Measurements from ENCODE around the gene ARHGAP44. TPM values are rescaled to one million over a fixed set of nuclear protein-coding genes. Genes with fewer than 3 reads are reported as not detected.

ARHGAP44 gene
- total and polyA plus RNA-seq, 7 experiments from 2014 or later = 0.09 TPM; not detected in 5

DNA sequence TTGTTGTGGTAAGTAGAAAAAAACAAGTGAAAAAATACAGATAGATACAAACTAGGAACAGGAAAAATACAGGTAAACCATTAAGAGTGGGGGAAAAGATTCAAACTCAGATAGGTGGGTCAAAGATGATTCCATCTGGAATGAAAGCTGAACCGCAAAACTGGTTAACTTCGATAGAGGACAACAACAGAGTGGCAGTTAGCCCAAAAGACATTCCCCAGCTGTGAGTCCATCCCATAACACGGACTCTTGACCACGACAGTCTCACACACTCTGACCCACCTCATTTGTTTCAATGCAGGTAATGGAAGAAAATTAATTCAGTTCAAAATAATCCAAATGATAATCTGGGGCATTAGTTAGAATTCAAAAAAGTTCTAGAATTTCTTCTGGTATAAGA lies 215.0 kb downstream of the ARHGAP44 start:
- intact Hi-C loops (cut with micrococcal nuclease) = loop anchor here in 1 of 2 donors (5.0 kb wide), 1 partner anchor 822 kb away; no protein-coding TSS in a partner anchor

GRCh38 chr17:13005530-13005929 lies 216.2 kb downstream of the ARHGAP44 start:
- H3K9me3 ChIP-seq (ENCODE audit: control insufficient read depth in 2 of 3, low read length in 3 of 3) = no peaks in the 10 kb centered on the region
- peaks cover 2 to 83% (median 25%) of the 10 kb centered on the region in 3 experiments for H3K36me3 ChIP-seq (ENCODE audit: control insufficient read depth in 2 of 3, insufficient read depth in 3 of 3, low read length in 3 of 3)
- Mint-ChIP-seq H3K4me1 (peaks cover 0 to 13% (median 5%) of the 10 kb centered on the region in 7 donors), H3K9me3 (peaks cover 0 to 2% (median 0%) of the 10 kb centered on the region in 11 donors), H3K36me3 (peaks cover 6 to 29% (median 11%) of the 10 kb centered on the region in 5 donors), H3K4me3 (no peak overlapping the region), H3K27ac (peak overlapping the region in 2 of 9 donors; percentile 66 to 75), H3K27me3 (no peaks in the 10 kb centered on the region)
- no peak overlapping the region for H3K4me3 ChIP-seq (ENCODE audit: low read length)
- no peaks in the 10 kb centered on the region for H3K27me3 ChIP-seq (ENCODE audit: control insufficient read depth in 2 of 2, insufficient read depth in 2 of 2, low read length in 2 of 2)
- DNase-seq (no peak), ATAC-seq (no peak)
- no peaks in the 10 kb centered on the region for H3K4me1 ChIP-seq (ENCODE audit: control insufficient read depth in 2 of 2, insufficient read depth in 2 of 2, low read length in 2 of 2)
- intact Hi-C loops (cut with micrococcal nuclease) = no loop called here
- CTCF ChIA-PET = no interaction called here
- POLR2A ChIA-PET = no interaction called here
- H3K27ac ChIP-seq (ENCODE audit: low read depth, low read length) = no peak overlapping the region

More for the DNA sequence above, 215.0 kb downstream of the ARHGAP44 start:
- DNase-seq = no peak
- Mint-ChIP-seq H3K36me3 (peaks cover 4 to 30% (median 9%) of the 10 kb centered on the region in 5 donors), H3K9me3 (peaks cover 0 to 2% (median 0%) of the 10 kb centered on the region in 11 donors), H3K27me3 (no peaks in the 10 kb centered on the region), H3K4me3 (no peak overlapping the region), H3K4me1 (peaks cover 0 to 11% (median 5%) of the 10 kb centered on the region in 7 donors), H3K27ac (peak overlapping the region in 2 of 9 donors; percentile 10 to 55)
- POLR2A ChIA-PET = interaction anchor here (1.2 kb wide), 1 partner anchor 14 kb away, joined by 4 read pairs; the partner anchor contains the start of gene ELAC2
- no peaks in the 10 kb centered on the region for H3K4me1 ChIP-seq (ENCODE audit: control insufficient read depth in 2 of 2, insufficient read depth in 2 of 2, low read length in 2 of 2)
- no peak for ATAC-seq
- no peak overlapping the region for H3K27ac ChIP-seq (ENCODE audit: low read depth, low read length)
- H3K9me3 ChIP-seq (ENCODE audit: control insufficient read depth in 2 of 3, low read length in 3 of 3) = no peaks in the 10 kb centered on the region
- no peaks in the 10 kb centered on the region for H3K27me3 ChIP-seq (ENCODE audit: control insufficient read depth in 2 of 2, insufficient read depth in 2 of 2, low read length in 2 of 2)
- peaks cover 4 to 83% (median 27%) of the 10 kb centered on the region in 3 experiments for H3K36me3 ChIP-seq (ENCODE audit: control insufficient read depth in 2 of 3, insufficient read depth in 3 of 3, low read length in 3 of 3)
- CTCF ChIA-PET = interaction anchor here (1.8 to 3.9 kb wide), 2 partner anchors 14 to 26 kb away, joined by 7 to 20 read pairs; partner anchors contain the start of gene ELAC2
- H3K4me3 ChIP-seq (ENCODE audit: low read length) = no peak overlapping the region

- Mint-ChIP-seq H3K36me3 (peaks cover 20 to 49% (median 26%) of the 10 kb centered on the region in 5 donors), H3K27me3 (no peaks in the 10 kb centered on the region), H3K4me3 (no peak overlapping the region), H3K9me3 (peaks cover 0 to 2% (median 0%) of the 10 kb centered on the region in 11 donors), H3K4me1 (peaks cover 4 to 18% (median 8%) of the 10 kb centered on the region in 7 donors), H3K27ac (no peak overlapping the region)
- H3K27ac ChIP-seq (ENCODE audit: low read depth, low read length) = no peak overlapping the region
- intact Hi-C loops (cut with micrococcal nuclease) = no loop called here
- H3K4me1 ChIP-seq (ENCODE audit: control insufficient read depth in 2 of 2, insufficient read depth in 2 of 2, low read length in 2 of 2) = no peaks in the 10 kb centered on the region
- H3K36me3 ChIP-seq (ENCODE audit: control insufficient read depth in 2 of 3, insufficient read depth in 3 of 3, low read length in 3 of 3) = peaks cover 27 to 86% (median 34%) of the 10 kb centered on the region in 3 experiments
- ChIA-PET CTCF (interaction anchor here (0.6 to 0.9 kb wide), 2 partner anchors 10 to 23 kb away, joined by 4 to 5 read pairs; no protein-coding TSS in a partner anchor), POLR2A (interaction anchor here (0.6 to 1.3 kb wide), 3 partner anchors 9 to 753 kb away, joined by 3 to 4 read pairs (median 3); partner anchors contain the start of gene ELAC2)
- no peak for DNase-seq
- H3K9me3 ChIP-seq (ENCODE audit: control insufficient read depth in 2 of 3, low read length in 3 of 3) = no peaks in the 10 kb centered on the region
- H3K27me3 ChIP-seq (ENCODE audit: control insufficient read depth in 2 of 2, insufficient read depth in 2 of 2, low read length in 2 of 2) = no peaks in the 10 kb centered on the region
- H3K4me3 ChIP-seq (ENCODE audit: low read length) = no peak overlapping the region
- no peak for ATAC-seq
Measured at GRCh38 chr17:13008461-13008860, 219.2 kb downstream of the ARHGAP44 start.

DNA sequence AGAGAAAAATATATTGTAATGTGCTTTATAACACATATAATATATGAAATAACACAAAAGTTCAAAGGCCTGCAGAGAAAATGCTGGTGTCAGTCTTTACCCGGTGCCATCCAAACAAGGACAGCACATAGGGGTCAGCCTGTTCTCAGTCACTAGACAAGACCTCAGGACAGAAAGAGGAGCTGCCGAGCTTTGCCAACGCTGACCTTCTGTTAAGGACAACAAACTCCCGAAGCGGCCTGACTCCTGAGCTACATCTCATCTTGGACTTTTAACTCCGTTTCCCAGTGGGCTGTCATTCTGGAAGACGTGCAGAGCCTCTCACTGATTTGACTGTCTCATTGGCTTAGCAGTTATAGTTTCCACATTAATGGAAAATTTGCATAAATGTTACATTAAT lies 221.7 kb downstream of the ARHGAP44 start:
- intact Hi-C loops (cut with micrococcal nuclease) = loop anchor here in 1 of 2 donors (1.0 kb wide), 1 partner anchor 7 kb away; the partner anchor contains the start of gene ELAC2
- H3K4me3 ChIP-seq (ENCODE audit: low read length) = no peak overlapping the region
- no peak for DNase-seq
- ChIA-PET POLR2A (no interaction called here), CTCF (no interaction called here)
- Mint-ChIP-seq H3K4me3 (no peak overlapping the region), H3K9me3 (no peaks in the 10 kb centered on the region), H3K27me3 (no peaks in the 10 kb centered on the region), H3K4me1 (peaks cover 6 to 26% (median 19%) of the 10 kb centered on the region in 7 donors), H3K36me3 (peaks cover 25 to 52% (median 31%) of the 10 kb centered on the region in 5 donors), H3K27ac (no peak overlapping the region)
- no peaks in the 10 kb centered on the region for H3K27me3 ChIP-seq (ENCODE audit: control insufficient read depth in 2 of 2, insufficient read depth in 2 of 2, low read length in 2 of 2)
- no peak for ATAC-seq
- no peaks in the 10 kb centered on the region for H3K4me1 ChIP-seq (ENCODE audit: control insufficient read depth in 2 of 2, insufficient read depth in 2 of 2, low read length in 2 of 2)
- H3K27ac ChIP-seq (ENCODE audit: low read depth, low read length) = no peak overlapping the region
- H3K36me3 ChIP-seq (ENCODE audit: control insufficient read depth in 2 of 3, insufficient read depth in 3 of 3, low read length in 3 of 3) = peaks cover 31 to 87% (median 40%) of the 10 kb centered on the region in 3 experiments
- no peaks in the 10 kb centered on the region for H3K9me3 ChIP-seq (ENCODE audit: control insufficient read depth in 2 of 3, low read length in 3 of 3)

DNA sequence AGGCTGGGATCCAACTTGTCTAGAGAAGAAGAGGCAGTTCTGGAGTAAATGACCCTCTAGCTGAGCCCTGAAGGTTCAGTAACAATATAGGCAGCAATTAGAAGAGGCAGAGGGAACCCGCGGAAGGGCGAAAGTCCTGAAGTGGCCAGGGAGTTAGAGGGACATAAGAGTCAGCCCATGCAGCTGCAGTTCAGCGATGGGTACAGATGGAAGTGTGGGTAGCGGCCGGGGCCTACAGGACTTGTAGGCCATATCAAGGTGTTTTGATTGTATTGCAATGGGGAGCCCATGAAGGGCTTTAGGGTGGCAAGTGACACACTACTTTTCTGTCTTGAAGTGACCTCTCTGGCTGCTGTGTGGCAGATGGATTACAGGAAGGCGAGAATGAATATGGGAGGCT lies 225.5 kb downstream of the ARHGAP44 start:
- no peaks in the 10 kb centered on the region for H3K27me3 Mint-ChIP-seq
- H3K4me1 Mint-ChIP-seq = peaks cover 18 to 48% (median 37%) of the 10 kb centered on the region in 7 donors
- CTCF ChIA-PET = interaction anchor here (1.4 kb wide), 1 partner anchor 12 kb away, joined by 3 read pairs; no protein-coding TSS in a partner anchor
- Histone ChIP-seq H3K4me1 (ENCODE audit: control insufficient read depth in 2 of 2, insufficient read depth in 2 of 2, low read length in 2 of 2) (peaks cover 6 to 16% of the 10 kb centered on the region in 2 donors), H3K4me3 (ENCODE audit: low read length) (no peak overlapping the region), H3K36me3 (ENCODE audit: control insufficient read depth in 2 of 3, insufficient read depth in 3 of 3, low read length in 3 of 3) (peaks cover 31 to 66% (median 41%) of the 10 kb centered on the region in 3 experiments), H3K27ac (ENCODE audit: low read depth, low read length) (no peak overlapping the region), H3K9me3 (ENCODE audit: control insufficient read depth in 2 of 3, low read length in 3 of 3) (no peaks in the 10 kb centered on the region), H3K27me3 (ENCODE audit: control insufficient read depth in 2 of 2, insufficient read depth in 2 of 2, low read length in 2 of 2) (no peaks in the 10 kb centered on the region)
- peak overlapping the region in 6 of 9 donors; percentile 10 to 57 (median 24) for H3K27ac Mint-ChIP-seq
- H3K9me3 Mint-ChIP-seq = no peaks in the 10 kb centered on the region
- POLR2A ChIA-PET = no interaction called here
- ATAC-seq (no peak), DNase-seq (no peak)
- H3K36me3 Mint-ChIP-seq = peaks cover 21 to 54% (median 33%) of the 10 kb centered on the region in 5 donors
- intact Hi-C loops (cut with micrococcal nuclease) = loop anchor here (5.0 kb wide), 2 partner anchors 1188 to 1412 kb away; no protein-coding TSS in a partner anchor
- peak overlapping the region in 6 of 10 donors; percentile 15 to 95 (median 32) for H3K4me3 Mint-ChIP-seq

- Mint-ChIP-seq H3K4me1 (peaks cover 18 to 48% (median 35%) of the 10 kb centered on the region in 7 donors), H3K27ac (peak overlapping the region; percentile 45 to 98 (median 95)), H3K9me3 (no peaks in the 10 kb centered on the region), H3K36me3 (peaks cover 12 to 37% (median 23%) of the 10 kb centered on the region in 5 donors), H3K27me3 (no peaks in the 10 kb centered on the region), H3K4me3 (peak overlapping the region; percentile 90 to 99 (median 96))
- intact Hi-C loops (cut with micrococcal nuclease) = loop anchor here (2.0 to 5.0 kb wide), 3 partner anchors 1185 to 1410 kb away; partner anchors contain the start of gene HS3ST3B1 (in 1 of the 2)
- peaks cover 18 to 44% (median 25%) of the 10 kb centered on the region in 3 experiments for H3K36me3 ChIP-seq (ENCODE audit: control insufficient read depth in 2 of 3, insufficient read depth in 3 of 3, low read length in 3 of 3)
- ChIA-PET POLR2A (interaction anchor here (0.6 to 2.5 kb wide), 6 partner anchors 8 to 1284 kb away, joined by 4 to 40 read pairs (median 6); partner anchors contain the start of genes HS3ST3B1 and ZNF18), CTCF (interaction anchor here (1.3 to 5.2 kb wide), 3 partner anchors 13 to 1020 kb away, joined by 3 to 77 read pairs (median 9); partner anchors contain the start of gene ZNF18)
- H3K9me3 ChIP-seq (ENCODE audit: control insufficient read depth in 2 of 3, low read length in 3 of 3) = no peaks in the 10 kb centered on the region
- H3K4me1 ChIP-seq (ENCODE audit: control insufficient read depth in 2 of 2, insufficient read depth in 2 of 2, low read length in 2 of 2) = peaks cover 6 to 16% of the 10 kb centered on the region in 2 donors
- peak overlapping the region; percentile 77 for H3K4me3 ChIP-seq (ENCODE audit: low read length)
- ATAC-seq (no peak), DNase-seq (no peak)
- peak overlapping the region; percentile 72 for H3K27ac ChIP-seq (ENCODE audit: low read depth, low read length)
- no peaks in the 10 kb centered on the region for H3K27me3 ChIP-seq (ENCODE audit: control insufficient read depth in 2 of 2, insufficient read depth in 2 of 2, low read length in 2 of 2)
Measured at GRCh38 chr17:13016881-13017654, 227.8 kb downstream of the ARHGAP44 start.
